Neural cell (in vitro differentiated cells): ENCODE data around the gene TCN1. TPM values are rescaled to one million over a fixed set of nuclear protein-coding genes. Genes with fewer than 3 reads are reported as not detected.
"Not testable (repeated sequence)": the region's sequence is repeated elsewhere in the genome, so short reads cannot be mapped to it uniquely, and the experiment has no call there.

Experiments used
- H2AFZ ChIP-seq: fragments of 200-600, 300-800 bp; sonication (generic), shearing (Covaris generic); 2 replicates; pipeline ENCODE4 v1.6.0; 2014; ENCODE audit warnings: low read depth, mild to moderate bottlenecking, antibody characterized with exemption, low read length, moderate library complexity
- H3F3A ChIP-seq: fragments of 200-600 bp; shearing (Covaris generic); 2 replicates; pipeline ENCODE4 v1.6.1; 2016; ENCODE audit warnings: mild to moderate bottlenecking, moderate library complexity, mixed read lengths, antibody characterized with exemption, low read length; ENCODE audit not compliant: insufficient read depth, poor library complexity, severe bottlenecking
- H3K27ac ChIP-seq: fragments of 200-600, 300-800 bp; sonication (generic), shearing (Covaris generic); 2 replicates; pipeline ENCODE4 v1.5.1; 2014; ENCODE audit warnings: mild to moderate bottlenecking, low read length, moderate library complexity
- H3K27me3 ChIP-seq: fragments of 300-800, 200-600 bp; sonication (generic), shearing (Covaris generic); 2 replicates; pipeline ENCODE4 v1.6.0; 2014; ENCODE audit warnings: mild to moderate bottlenecking, low read depth, low read length, moderate library complexity; ENCODE audit not compliant: insufficient read depth
- H3K36me3 ChIP-seq: fragments of 300-800, 200-600 bp; sonication (generic), shearing (Covaris generic); 2 replicates; pipeline ENCODE4 v1.5.1; 2014; ENCODE audit warnings: mild to moderate bottlenecking, antibody characterized with exemption, low read length, moderate library complexity; ENCODE audit not compliant: insufficient read depth
- H3K4me2 ChIP-seq: fragments of 300-800, 200-600 bp; sonication (generic), shearing (Covaris generic); 2 replicates; pipeline ENCODE4 v1.6.0; 2014; ENCODE audit warnings: mild to moderate bottlenecking, low read length
- H3K4me3 ChIP-seq: fragments of 300-800, 200-600 bp; sonication (generic), shearing (Covaris generic); 2 replicates; pipeline ENCODE4 v1.5.1; 2014; ENCODE audit warnings: mild to moderate bottlenecking, low read length, moderate library complexity
- H3K79me2 ChIP-seq: fragments of 200-600 bp; shearing (Covaris generic); replicated peaks from 2 replicates; pipeline ENCODE4 v1.6.0; 2014; ENCODE audit warnings: mild to moderate bottlenecking, low read length, moderate library complexity; ENCODE audit not compliant: insufficient read depth
- H3K9ac ChIP-seq: fragments of 300-800, 200-600 bp; sonication (generic), shearing (Covaris generic); 2 replicates; pipeline ENCODE4 v1.6.1; 2016; ENCODE audit warnings: mild to moderate bottlenecking, low read length, mixed read lengths
- H3K9me2 ChIP-seq: fragments of 200-600 bp; shearing (Covaris generic); 2 replicates; pipeline ENCODE4 v1.6.1; 2016; ENCODE audit warnings: mild to moderate bottlenecking, low read length, mixed read lengths; ENCODE audit not compliant: insufficient read depth
- H3K9me3 ChIP-seq: fragments of 200-600, 300-800 bp; sonication (generic), shearing (Covaris generic); 2 replicates; pipeline ENCODE4 v1.6.1; 2016; ENCODE audit warnings: mild to moderate bottlenecking, mixed run types, low read length, moderate library complexity, mixed read lengths
- H4K20me1 ChIP-seq: fragments of 200-600 bp; shearing (Covaris generic); 2 replicates; pipeline ENCODE4 v1.6.1; 2016; ENCODE audit warnings: mild to moderate bottlenecking, mixed run types; ENCODE audit not compliant: insufficient read depth
- CTCF ChIP-seq: fragments of 450-650 bp; IDR thresholded peaks from 2 replicates; pipeline ENCODE4 v1.5.1; 2014; ENCODE audit warnings: antibody characterized with exemption, mild to moderate bottlenecking, moderate library complexity; ENCODE audit not compliant: poor library complexity, severe bottlenecking
- EP300 ChIP-seq: fragments of 450-650 bp; conservative IDR thresholded peaks from 2 replicates; pipeline ENCODE4 v1.6.1; 2014; ENCODE audit warnings: antibody characterized with exemption, mild to moderate bottlenecking, moderate library complexity; ENCODE audit not compliant: poor library complexity, severe bottlenecking
- EZH2 ChIP-seq: fragments of 200-600, 300-800 bp; shearing (Covaris generic), sonication (generic); IDR thresholded peaks from 2 replicates; pipeline ENCODE4 v1.6.1; 2014; ENCODE audit warnings: antibody characterized with exemption, low read length, borderline replicate concordance, mild to moderate bottlenecking; ENCODE audit not compliant: insufficient read depth, poor library complexity, severe bottlenecking
- MXI1 ChIP-seq: fragments of 450-650 bp; conservative IDR thresholded peaks from 2 replicates; pipeline ENCODE4 v1.6.1; 2014; ENCODE audit warnings: antibody characterized with exemption, mild to moderate bottlenecking; ENCODE audit not compliant: poor library complexity, severe bottlenecking
- POLR2AphosphoS5 ChIP-seq: IDR thresholded peaks from 2 replicates; pipeline ENCODE4 v1.6.1; 2012
- RAD21 ChIP-seq: fragments of 450-650 bp; conservative IDR thresholded peaks from 2 replicates; pipeline ENCODE4 v1.6.1; 2014; ENCODE audit warnings: antibody characterized with exemption, mild to moderate bottlenecking, moderate library complexity
- SMC3 ChIP-seq: fragments of 450-650 bp; conservative IDR thresholded peaks from 2 replicates; pipeline ENCODE4 v1.6.1; 2014; ENCODE audit warnings: antibody characterized with exemption, mild to moderate bottlenecking, moderate library complexity; ENCODE audit not compliant: poor library complexity
- TAF1 ChIP-seq: IDR thresholded peaks from 2 replicates; pipeline ENCODE4 v1.6.1; 2012; ENCODE audit warnings: low read depth
- polyA plus RNA-seq: library from polyadenylated mRNA; depleted of rRNA; stranded (reverse); fragments of >200 nt; gene quantifications from 2 replicates; pipeline ENCODE4 v1.2.3, GENCODE V29; 2014
- TF ChIP-seq, protein P1 (sequence below): IDR thresholded peaks from 2 replicates; pipeline ENCODE4 v1.6.1; 2012; ENCODE audit warnings: borderline replicate concordance

TCN1 gene
- polyA plus RNA-seq, 1 donor from 2014 or later, result not detected

DNA sequence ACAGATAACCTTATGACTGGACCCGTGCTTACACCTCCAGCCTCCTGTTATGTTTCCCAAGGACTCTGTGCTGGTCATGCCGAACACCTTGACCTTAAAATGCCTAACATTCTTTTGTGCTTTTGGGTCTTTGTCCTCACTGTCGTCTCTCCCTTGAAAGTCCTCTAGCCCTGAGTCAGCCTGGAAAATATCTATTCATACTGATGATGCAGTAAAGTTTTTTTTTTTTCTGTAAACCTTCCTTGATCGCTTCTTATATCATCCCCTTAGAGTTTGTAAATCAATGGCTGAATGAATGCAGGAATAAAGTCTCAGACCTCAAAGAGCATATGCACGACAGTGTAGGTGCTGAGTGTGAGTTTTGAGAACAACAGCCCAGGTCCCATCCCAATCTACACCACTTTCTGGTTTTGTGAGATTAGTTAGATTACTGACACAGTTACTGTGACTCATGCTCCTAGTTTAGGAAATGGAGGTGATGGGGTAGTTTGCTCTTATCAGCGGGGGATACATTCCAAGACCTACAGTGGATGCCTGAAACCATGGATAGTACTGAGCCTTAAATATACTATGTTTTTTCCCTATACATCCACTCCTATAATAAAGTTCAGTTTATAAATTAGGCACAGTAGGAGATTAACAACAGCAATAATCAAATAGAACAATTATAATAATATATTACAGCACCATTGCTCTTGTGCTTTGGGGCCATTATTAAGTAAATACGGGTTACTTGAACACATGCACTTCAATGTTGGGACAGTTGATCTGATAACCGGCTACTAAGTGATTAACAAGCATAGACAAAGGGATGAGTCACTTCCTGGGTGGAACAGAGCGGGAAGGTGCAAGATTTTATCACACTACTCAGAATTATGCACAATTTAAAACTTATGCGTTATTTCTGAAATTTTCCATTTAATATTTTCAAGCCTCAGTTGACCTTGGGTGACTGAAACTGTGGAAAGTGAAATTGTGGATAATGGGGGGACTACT lies 8.6 kb downstream of the TCN1 start:
- no peak overlapping the region for H3K4me3 ChIP-seq
- no peaks in the 10 kb centered on the region for H3K9me2 ChIP-seq
- H4K20me1 ChIP-seq, result no peaks in the 10 kb centered on the region
- H3K9me3 ChIP-seq, result no peaks in the 10 kb centered on the region
- no peak overlapping the region for H3K27ac ChIP-seq
- no peaks in the 10 kb centered on the region for H3K36me3 ChIP-seq
- H3K79me2 ChIP-seq, result no peaks in the 10 kb centered on the region
- TF ChIP-seq TAF1 (no peak), MXI1 (no peak), SMC3 (no peak), POLR2AphosphoS5 (no peak), CTCF (no peak), RAD21 (no peak), EP300 (no peak)
- TF ChIP-seq, protein P1, sequence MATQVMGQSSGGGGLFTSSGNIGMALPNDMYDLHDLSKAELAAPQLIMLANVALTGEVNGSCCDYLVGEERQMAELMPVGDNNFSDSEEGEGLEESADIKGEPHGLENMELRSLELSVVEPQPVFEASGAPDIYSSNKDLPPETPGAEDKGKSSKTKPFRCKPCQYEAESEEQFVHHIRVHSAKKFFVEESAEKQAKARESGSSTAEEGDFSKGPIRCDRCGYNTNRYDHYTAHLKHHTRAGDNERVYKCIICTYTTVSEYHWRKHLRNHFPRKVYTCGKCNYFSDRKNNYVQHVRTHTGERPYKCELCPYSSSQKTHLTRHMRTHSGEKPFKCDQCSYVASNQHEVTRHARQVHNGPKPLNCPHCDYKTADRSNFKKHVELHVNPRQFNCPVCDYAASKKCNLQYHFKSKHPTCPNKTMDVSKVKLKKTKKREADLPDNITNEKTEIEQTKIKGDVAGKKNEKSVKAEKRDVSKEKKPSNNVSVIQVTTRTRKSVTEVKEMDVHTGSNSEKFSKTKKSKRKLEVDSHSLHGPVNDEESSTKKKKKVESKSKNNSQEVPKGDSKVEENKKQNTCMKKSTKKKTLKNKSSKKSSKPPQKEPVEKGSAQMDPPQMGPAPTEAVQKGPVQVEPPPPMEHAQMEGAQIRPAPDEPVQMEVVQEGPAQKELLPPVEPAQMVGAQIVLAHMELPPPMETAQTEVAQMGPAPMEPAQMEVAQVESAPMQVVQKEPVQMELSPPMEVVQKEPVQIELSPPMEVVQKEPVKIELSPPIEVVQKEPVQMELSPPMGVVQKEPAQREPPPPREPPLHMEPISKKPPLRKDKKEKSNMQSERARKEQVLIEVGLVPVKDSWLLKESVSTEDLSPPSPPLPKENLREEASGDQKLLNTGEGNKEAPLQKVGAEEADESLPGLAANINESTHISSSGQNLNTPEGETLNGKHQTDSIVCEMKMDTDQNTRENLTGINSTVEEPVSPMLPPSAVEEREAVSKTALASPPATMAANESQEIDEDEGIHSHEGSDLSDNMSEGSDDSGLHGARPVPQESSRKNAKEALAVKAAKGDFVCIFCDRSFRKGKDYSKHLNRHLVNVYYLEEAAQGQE, result no peak
- H3F3A ChIP-seq, result no peaks in the 10 kb centered on the region
- H3K27me3 ChIP-seq, result no peaks in the 10 kb centered on the region
- no peak overlapping the region for H2AFZ ChIP-seq
- no peak overlapping the region for H3K4me2 ChIP-seq
- no peak overlapping the region for H3K9ac ChIP-seq

- Histone ChIP-seq H3K36me3 (no peaks in the 10 kb centered on the region), H3K9me2 (no peaks in the 10 kb centered on the region), H2AFZ (no peak overlapping the region), H3K27me3 (no peaks in the 10 kb centered on the region), H3K27ac (no peak overlapping the region), H3K79me2 (no peaks in the 10 kb centered on the region), H3K4me3 (no peak overlapping the region), H3K4me2 (no peak overlapping the region), H3K9me3 (no peaks in the 10 kb centered on the region), H4K20me1 (no peaks in the 10 kb centered on the region), H3K9ac (no peak overlapping the region), H3F3A (no peaks in the 10 kb centered on the region)
- TF ChIP-seq RAD21 (no peak), EZH2 (no peak), CTCF (no peak), EP300 (no peak), TAF1 (no peak), MXI1 (no peak), POLR2AphosphoS5 (no peak), SMC3 (no peak)
- TF ChIP-seq, protein P1, result no peak
Measured at GRCh38 chr11:59854871-59855270, 11.4 kb downstream of the TCN1 start.

- not testable (repeated sequence) for H4K20me1 ChIP-seq, H3K4me3 ChIP-seq, H3K9me2 ChIP-seq, H3K79me2 ChIP-seq, H3K9me3 ChIP-seq, H3K9ac ChIP-seq, H3K4me2 ChIP-seq, H3F3A ChIP-seq, H3K27me3 ChIP-seq, H3K27ac ChIP-seq, H3K36me3 ChIP-seq, H2AFZ ChIP-seq
Measured at GRCh38 chr11:59851416-59851815, 14.9 kb downstream of the TCN1 start.
